Fibroblast of skin of right biceps (primary cell): ENCODE data around the gene ADAMTSL1.
"Not testable (repeated sequence)": the region's sequence is repeated elsewhere in the genome, so short reads cannot be mapped to it uniquely, and the experiment has no call there.

ENCODE experiments used
- DNase-seq: peaks from one replicate; pipeline ENCODE4 v3.0.0-alpha.2; 2013

Gene ADAMTSL1

GRCh38 chr9:18826248-18826647 lies 352.3 kb downstream of the ADAMTSL1 start:
- no peak for DNase-seq

- DNase-seq, result no peak
Measured at GRCh38 chr9:18829066-18829465, 355.1 kb downstream of the ADAMTSL1 start.

- DNase-seq, result peak; percentile 47
Measured at GRCh38 chr9:18829873-18830272, 355.9 kb downstream of the ADAMTSL1 start.

GRCh38 chr9:18834740-18835361 lies 360.9 kb downstream of the ADAMTSL1 start:
- no peak for DNase-seq

GRCh38 chr9:18837402-18837801 lies 363.4 kb downstream of the ADAMTSL1 start:
- DNase-seq, result no peak

GRCh38 chr9:18847576-18848275 lies 373.8 kb downstream of the ADAMTSL1 start:
- no peak for DNase-seq

- DNase-seq, result no peak
Measured at GRCh38 chr9:18848657-18849056, 374.7 kb downstream of the ADAMTSL1 start.

- DNase-seq, result no peak
Measured at GRCh38 chr9:18849270-18849669, 375.3 kb downstream of the ADAMTSL1 start.

GRCh38 chr9:18849890-18850677 lies 376.1 kb downstream of the ADAMTSL1 start:
- no peak for DNase-seq

- no peak for DNase-seq
Measured at GRCh38 chr9:18851069-18851795, 377.3 kb downstream of the ADAMTSL1 start.

- no peak for DNase-seq
Measured at GRCh38 chr9:18855656-18856055, 381.7 kb downstream of the ADAMTSL1 start.

GRCh38 chr9:18857334-18857733 lies 383.4 kb downstream of the ADAMTSL1 start:
- DNase-seq, result no peak

GRCh38 chr9:18857769-18858168 lies 383.8 kb downstream of the ADAMTSL1 start:
- peak; percentile 89 for DNase-seq

- DNase-seq, result peak; percentile 81
Measured at GRCh38 chr9:18861609-18862544, 387.9 kb downstream of the ADAMTSL1 start.

- peak; percentile 39 for DNase-seq
Measured at GRCh38 chr9:18863791-18864190, 389.8 kb downstream of the ADAMTSL1 start.

- DNase-seq, result no peak
Measured at GRCh38 chr9:18864516-18864915, 390.6 kb downstream of the ADAMTSL1 start.

- peak; percentile 46 for DNase-seq
Measured at GRCh38 chr9:18865542-18865941, 391.6 kb downstream of the ADAMTSL1 start.

- DNase-seq, result no peak
Measured at GRCh38 chr9:18866121-18866831, 392.3 kb downstream of the ADAMTSL1 start.

- no peak for DNase-seq
Measured at GRCh38 chr9:18869725-18870124, 395.8 kb downstream of the ADAMTSL1 start.

- DNase-seq, result no peak
Measured at GRCh38 chr9:18874069-18874468, 400.1 kb downstream of the ADAMTSL1 start.

GRCh38 chr9:18874990-18875389 lies 401.0 kb downstream of the ADAMTSL1 start:
- DNase-seq, result not testable (repeated sequence)
